OCI-LY1 (cell line): ENCODE data around the gene GKN2.

ENCODE experiments used
- CTCF ChIP-seq: fragments of 200-600 bp; sonication (generic), shearing (Covaris generic); IDR thresholded peaks from 2 replicates; pipeline ENCODE4 v1.5.1; 2017; ENCODE audit warnings: mild to moderate bottlenecking, antibody characterized with exemption, low read length, moderate library complexity, mixed read lengths
- EZH2 ChIP-seq: fragments of 200-600 bp; sonication (generic), shearing (Covaris generic); IDR thresholded peaks from 2 replicates; pipeline ENCODE4 v1.8.0; 2017; ENCODE audit warnings: borderline replicate concordance, mixed run types, mild to moderate bottlenecking, antibody characterized with exemption, low read length, moderate library complexity, mixed read lengths

GRCh38 chr2:68905116-68905515 is 47.6 kb downstream of the GKN2 start:
- TF ChIP-seq CTCF (no peak), EZH2 (no peak)
